Astrocyte (in vitro differentiated cells and primary cell): ENCODE data around the gene DMXL1.

Source experiments
- CTCF ChIP-seq: IDR thresholded peaks from 2 replicates; pipeline ENCODE4 v1.5.1; 2011; ENCODE audit warnings: low read depth, mild to moderate bottlenecking, inconsistent platforms, low read length, moderate library complexity; ENCODE audit not compliant: insufficient read depth
- EZH2 ChIP-seq: IDR thresholded peaks from 2 replicates; pipeline ENCODE4 v1.6.1; 2012; ENCODE audit warnings: mild to moderate bottlenecking, low read length, inconsistent platforms; ENCODE audit not compliant: insufficient read depth

- no peak for TF ChIP-seq CTCF
- no peak for TF ChIP-seq EZH2
Measured at GRCh38 chr5:119290607-119291006, 219.7 kb downstream of the DMXL1 start.
